GM12878 (cell line): ENCODE results near the gene IFIT1. TPM values are rescaled to one million over a fixed set of nuclear protein-coding genes. Genes with fewer than 3 reads are reported as not detected.
A peak's percentile ranks its signal among the peaks of the same experiment; 100 is the strongest.

Experiments
- ATAC-seq: fragments of 200-7000 bp; cut with Tn5 transposase; 3 replicates; pipeline ENCODE4 v1.9.1; 2020; ENCODE audit warnings: mild to moderate bottlenecking, moderate library complexity
- BruUV-seq: library from RNA; stranded (reverse); fragments of 400-500 nt; replicated peaks from 2 replicates; lab custom pipeline; 2021; lab: Mats Ljungman, UMichigan
- CTCF ChIA-PET: fragments of 300-600 bp; sonication (Branson Sonifier 250); formaldehyde crosslinking; extraction: SDS; loops from one replicate; lab custom pipeline; 2021; ENCODE audit warnings: inconsistent platforms; lab: Yijun Ruan, JAX
- POLR2A ChIA-PET: fragments of 350-600 bp; formaldehyde crosslinking; extraction: SDS; loops from one replicate; lab custom pipeline; 2021; ENCODE audit warnings: inconsistent platforms; lab: Charles Lee
- RAD21 ChIA-PET: fragments of 300-600 bp; sonication (Branson Sonifier 250); formaldehyde crosslinking; loops from one replicate; lab custom pipeline; 2023; ENCODE audit warnings: antibody characterized with exemption; ENCODE audit not compliant: unreplicated experiment; lab: Charles Lee
- SMC1A ChIA-PET: fragments of 300-600 bp; sonication (Branson Sonifier 250); formaldehyde crosslinking; loops from one replicate; lab custom pipeline; 2023; ENCODE audit not compliant: unreplicated experiment, uncharacterized antibody; lab: Charles Lee
- DNase-seq: peaks from one replicate; pipeline ENCODE4 v3.0.0-alpha.2; 2011; ENCODE audit warnings: low read depth, low spot score
- FAIRE-seq: peaks from 3 replicates; lab custom pipeline; 2011; peaks lifted over from hg19 to GRCh38; lab: Jason Lieb, UNC
- H2AFZ ChIP-seq: 2 replicates; pipeline ENCODE4 v1.6.0; 2011; ENCODE audit warnings: low read depth, low read length, control low read depth; ENCODE audit not compliant: control insufficient read depth
- H3K27ac ChIP-seq: 2 replicates; pipeline ENCODE4 v1.5.1; 2011; ENCODE audit warnings: control low read depth; ENCODE audit not compliant: control insufficient read depth, insufficient read depth
- H3K27me3 ChIP-seq, 2 experiments: replicated peaks in 1 of 2; 2 replicates each; pipeline versions ENCODE4 v1.6.0 to v1.6.1; 2011; ENCODE audit warnings: low read length in 1 of 2; ENCODE audit not compliant: control insufficient read depth in 2 of 2, insufficient read depth in 2 of 2
- H3K36me3 ChIP-seq, 2 experiments: 2 replicates each; pipeline ENCODE4 v1.5.1; 2011; ENCODE audit warnings: low read length in 1 of 2; ENCODE audit not compliant: control insufficient read depth in 2 of 2, insufficient read depth in 2 of 2
- H3K4me1 ChIP-seq: 2 replicates; pipeline ENCODE4 v1.6.1; 2011; ENCODE audit warnings: mild to moderate bottlenecking, low read length, moderate library complexity, mixed read lengths; ENCODE audit not compliant: control insufficient read depth, insufficient read depth
- H3K4me2 ChIP-seq: 2 replicates; pipeline ENCODE4 v1.6.0; 2011; ENCODE audit warnings: control low read depth; ENCODE audit not compliant: control insufficient read depth, insufficient read depth
- H3K4me3 ChIP-seq: fragments of 200-600 bp; sonication (generic); 2 replicates; pipeline ENCODE4 v1.5.1; 2016
- H3K79me2 ChIP-seq: 2 replicates; pipeline ENCODE4 v1.6.0; 2011; ENCODE audit warnings: low read length; ENCODE audit not compliant: control insufficient read depth, insufficient read depth
- H3K9ac ChIP-seq: 2 replicates; pipeline ENCODE4 v1.8.0; 2011; ENCODE audit warnings: low read length, control low read depth, mixed read lengths; ENCODE audit not compliant: control insufficient read depth, insufficient read depth
- H3K9me3 ChIP-seq: replicated peaks from 3 replicates; pipeline ENCODE4 v1.5.1; 2011; ENCODE audit warnings: mild to moderate bottlenecking, low read length; ENCODE audit not compliant: control insufficient read depth, insufficient read depth
- H4K20me1 ChIP-seq: 2 replicates; pipeline ENCODE4 v1.6.0; 2011; ENCODE audit not compliant: control insufficient read depth, insufficient read depth
- CEBPB ChIP-seq, 2 experiments: fragments of 150-350 bp in 1 of 2; IDR thresholded peaks; 2 replicates each; pipeline ENCODE4 v1.6.1; 2012 to 2014; ENCODE audit warnings: low read depth in 2 of 2, low read length in 2 of 2, borderline replicate concordance in 1 of 2, inconsistent platforms in 1 of 2
- JUND ChIP-seq: IDR thresholded peaks from 2 replicates; pipeline ENCODE4 v1.6.1; 2012; ENCODE audit warnings: low read depth, mild to moderate bottlenecking, low read length, improper control_type of control experiment, moderate library complexity
- MTA2 ChIP-seq: fragments of 450-650 bp; IDR thresholded peaks from 2 replicates; pipeline ENCODE4 v1.6.1; 2016; ENCODE audit warnings: low read depth, mild to moderate bottlenecking, moderate library complexity
- MXI1 ChIP-seq: fragments of 150-350 bp; IDR thresholded peaks from 2 replicates; pipeline ENCODE4 v1.6.1; 2011; ENCODE audit warnings: low read depth, mild to moderate bottlenecking, inconsistent platforms, low read length, improper control_type of control experiment
- MYB ChIP-seq: fragments of 150-350 bp; IDR thresholded peaks from 2 replicates; pipeline ENCODE4 v1.6.1; 2014; ENCODE audit warnings: mild to moderate bottlenecking, low read depth, low read length, borderline replicate concordance
- POU2F2 ChIP-seq: IDR thresholded peaks from 3 replicates; pipeline ENCODE4 v1.6.1; 2011; ENCODE audit warnings: low read depth, mild to moderate bottlenecking, low read length, borderline replicate concordance
- RAD21 ChIP-seq: IDR thresholded peaks from 2 replicates; pipeline ENCODE4 v1.6.1; 2011; ENCODE audit warnings: mild to moderate bottlenecking, low read depth, low read length, moderate library complexity; ENCODE audit not compliant: insufficient read depth
- SREBF2 ChIP-seq: IDR thresholded peaks from 2 replicates; pipeline ENCODE4 v1.6.1; 2012; ENCODE audit warnings: mild to moderate bottlenecking, low read length
- STAT3 ChIP-seq: IDR thresholded peaks from 2 replicates; pipeline ENCODE4 v1.6.1; 2011; ENCODE audit warnings: low read depth, low read length, improper control_type of control experiment
- TCF12 ChIP-seq: IDR thresholded peaks from 2 replicates; pipeline ENCODE4 v1.6.1; 2011; ENCODE audit warnings: low read depth, mild to moderate bottlenecking, low read length
- ZNF217 ChIP-seq: fragments of 450-650 bp; IDR thresholded peaks from 2 replicates; pipeline ENCODE4 v1.6.1; 2017; ENCODE audit warnings: antibody characterized with exemption, mild to moderate bottlenecking
- ZNF622 ChIP-seq: fragments of 450-650 bp; IDR thresholded peaks from 2 replicates; pipeline ENCODE4 v1.6.1; 2017; ENCODE audit warnings: mild to moderate bottlenecking, inconsistent platforms
- whole genome bisulfite sequencing: methylation state at CpG from one replicate; pipeline ENCODE4 v1.1.6; 2016; ENCODE audit warnings: low lambda C conversion rate; ENCODE audit not compliant: insufficient replicate concordance, insufficient coverage; ENCODE audit errors: missing lambda C conversion rate; 5-methylcytosine and 5-hydroxymethylcytosine counted together
- in situ Hi-C: fragments of 300-500 bp; cut with MboI; formaldehyde crosslinking; loops from 9 replicates; pipeline ENCODE4 v1.14.3; 2018; ENCODE audit warnings: mixed read lengths
- intact Hi-C: fragments of 100-400 bp; cut with micrococcal nuclease; formaldehyde crosslinking; loops from one replicate; pipeline ENCODE4 v1.14.2; 2022; ENCODE audit not compliant: unreplicated experiment
- polyA plus RNA-seq, 11 experiments: library from polyadenylated mRNA; depleted of rRNA in 4 of 11; unstranded in 6 of 11; stranded (reverse) in 5 of 11; fragments of >200 nt; fragmentation: Nextera tagmentation in 4 of 11; fragmentation: Illumina TruSeq in 1 of 11; extraction: Ambion mirVana in 4 of 11; extraction: Trizol in 1 of 11; gene quantifications; 1 replicate in 1 of 11; 2 replicates in 10 of 11; pipeline versions ENCODE4 v1.2.1 to v1.2.3, GENCODE V29; 2011 to 2016; ENCODE audit warnings: inconsistent platforms in 2 of 11, missing spikeins in 2 of 11, low read depth in 1 of 11
- total RNA-seq, 4 experiments: library from RNA; depleted of rRNA in 3 of 4; stranded (reverse); fragments of >200 nt in 3 of 4; fragmentation: Illumina TruSeq in 1 of 4; extraction: Trizol in 1 of 4; gene quantifications; 2 replicates each; pipeline versions ENCODE4 v1.2.1 to v1.2.3, GENCODE V29; 2013 to 2021

The IFIT1 gene
- total and polyA plus RNA-seq, 10 of the 15 experiments (the other 5 are each of a cell fraction or from before 2014, with no cell fraction given), result 13.9 to 37.2 (median 22.3) TPM

DNA sequence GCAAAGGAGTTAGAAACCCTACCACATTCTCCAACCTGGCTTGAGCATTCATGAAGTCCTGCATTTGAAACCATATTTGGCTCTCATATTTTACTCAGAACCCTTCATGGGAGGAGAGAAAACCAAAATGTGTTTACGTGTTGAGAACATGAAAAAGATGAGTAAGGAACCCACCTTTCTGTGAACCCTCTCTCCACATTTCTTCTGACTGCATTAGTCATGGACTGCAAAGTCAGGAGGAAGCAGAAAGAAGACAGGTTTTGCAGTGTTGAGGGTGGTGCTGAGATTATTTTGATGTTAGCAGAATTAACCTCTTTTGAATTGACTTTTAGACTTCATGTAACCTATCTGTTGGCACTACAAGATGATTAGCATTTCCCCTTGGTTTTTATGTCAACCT, 9.7 kb upstream of the IFIT1 start (continued):
- TF ChIP-seq CEBPB (IDR thresholded peaks at IDR 0.05; ENCODE audit: borderline replicate concordance in 1 of 2, low read depth in 2 of 2, low read length in 2 of 2) (no peak), MYB (no peak), TCF12 (no peak), JUND (no peak)

- Histone ChIP-seq H3K4me2 (no peak overlapping the region), H3K79me2 (no peaks in the 10 kb centered on the region), H3K9ac (no peak overlapping the region), H3K36me3 (no peaks in the 10 kb centered on the region), H3K27me3 (no peaks in the 10 kb centered on the region), H3K27ac (no peak overlapping the region), H2AFZ (no peak overlapping the region), H3K4me1 (peaks cover 3% of the 10 kb centered on the region; the same call in 1 of the 2 replicates), H3K9me3 (no peaks in the 10 kb centered on the region), H3K4me3 (no peak overlapping the region), H4K20me1 (no peaks in the 10 kb centered on the region)
- FAIRE-seq, result no peak
- ATAC-seq, result peak; percentile 40
- ChIA-PET POLR2A (no interaction called here), RAD21 (interaction anchor here (0.6 to 1.4 kb wide), 2 partner anchors 16 to 92 kb away, joined by 3 to 5 read pairs; no protein-coding TSS in a partner anchor), CTCF (interaction anchor here (1.2 to 8.5 kb wide), 6 partner anchors 15 to 167 kb away, joined by 3 to 97 read pairs (median 4); no protein-coding TSS in a partner anchor), SMC1A (interaction anchor here (4.1 kb wide), 1 partner anchor 16 kb away, joined by 23 read pairs; no protein-coding TSS in a partner anchor)
- in situ Hi-C loops (no loop called here), intact Hi-C loops (no loop called here)
- no peak for TF ChIP-seq STAT3
- no peak for TF ChIP-seq MYB
- TF ChIP-seq MXI1, result no peak
- TF ChIP-seq POU2F2, result no peak
- TF ChIP-seq ZNF622, result no peak
- no peak for TF ChIP-seq ZNF217
- TF ChIP-seq MTA2, result no peak
- no peak for TF ChIP-seq RAD21
- TF ChIP-seq SREBF2, result no peak
- BruUV-seq, result no TSS peak
- no peak for DNase-seq
- 44% methylated on average over 4 of the region's 4 CpGs for WGBS
Measured at GRCh38 chr10:89384474-89385340, 7.7 kb upstream of the IFIT1 start.
